Liver (tissue), 3 donors: Measurements from ENCODE around the gene ZNF536.

ENCODE experiments used
- CTCF ChIP-seq: fragments of 150-350 bp; IDR thresholded peaks from 2 replicates; pipeline ENCODE4 v1.5.1; 2017; ENCODE audit warnings: improper control_type of control experiment, low read depth, low read length; ENCODE audit not compliant: missing input control
- MAX ChIP-seq: IDR thresholded peaks from 2 replicates; pipeline ENCODE4 v1.6.1; 2016; ENCODE audit warnings: antibody characterized with exemption
- RAD21 ChIP-seq, 2 donors: IDR thresholded peaks; 2 replicates each; pipeline ENCODE4 v1.6.1; 2016; ENCODE audit warnings: antibody characterized with exemption in 2 of 2, mild to moderate bottlenecking in 2 of 2
- REST ChIP-seq: IDR thresholded peaks from 2 replicates; pipeline ENCODE4 v1.6.1; 2016; ENCODE audit warnings: antibody characterized with exemption, mild to moderate bottlenecking
- SP1 ChIP-seq: IDR thresholded peaks from 2 replicates; pipeline ENCODE4 v1.6.1; 2018; ENCODE audit warnings: antibody characterized with exemption, mild to moderate bottlenecking
- TAF1 ChIP-seq: conservative IDR thresholded peaks from 2 replicates; pipeline ENCODE4 v1.6.1; 2016; ENCODE audit warnings: antibody characterized with exemption, mild to moderate bottlenecking
- donor health status: healthy.
- donor health status: healthy.

GRCh38 chr19:30602661-30603350 lies 230.6 kb downstream of the ZNF536 start:
- TF ChIP-seq CTCF (no peak), RAD21 (IDR thresholded peaks at IDR 0.05) (no peak), SP1 (no peak), TAF1 (no peak), MAX (no peak), REST (no peak)
